GM12801 (cell line): ENCODE data around the gene LPIN2.

Source experiments
- TF ChIP-seq, protein P1 (sequence below): IDR thresholded peaks from one replicate; pipeline ENCODE4 v1.5.1; 2011; ENCODE audit warnings: control low read depth; ENCODE audit not compliant: insufficient read length; ENCODE audit errors: extremely low read depth

LPIN2 gene

DNA sequence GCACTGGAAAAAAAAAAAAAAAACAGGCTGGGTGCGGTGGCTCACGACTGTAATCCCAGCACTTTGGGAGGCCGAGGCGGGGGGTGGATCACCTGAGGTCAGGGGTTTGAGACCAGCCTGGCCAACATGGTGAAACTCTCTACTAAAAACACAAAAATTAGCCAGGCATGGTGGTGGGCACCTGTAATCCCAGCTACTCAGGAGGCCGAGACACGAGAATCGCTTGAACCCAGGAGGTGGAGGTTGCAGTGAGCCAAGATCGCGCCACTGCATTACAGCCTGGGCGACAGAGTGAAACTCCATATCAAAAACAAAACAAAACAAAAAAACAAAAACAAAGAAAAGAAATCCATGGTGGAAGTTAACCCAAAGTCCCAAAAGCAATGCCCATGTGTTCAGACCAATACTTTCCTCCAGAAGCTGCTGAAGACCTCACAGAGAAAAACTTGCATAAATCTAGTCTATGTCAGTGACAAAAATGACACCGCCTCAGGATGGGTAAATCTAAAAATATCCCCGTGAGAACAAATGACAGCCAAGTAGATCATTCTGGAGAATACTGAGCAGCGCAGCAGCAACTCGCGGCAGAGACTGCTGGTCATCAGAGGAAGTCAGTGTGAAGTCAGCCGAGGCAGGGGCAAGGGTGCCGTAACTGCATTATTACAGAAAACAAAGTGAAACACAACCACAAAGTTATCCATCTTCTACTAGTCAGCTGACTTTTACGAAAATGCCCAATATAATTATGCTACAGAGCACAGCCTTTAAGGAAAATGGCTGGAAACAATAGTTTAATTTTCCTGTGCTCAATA, 41.0 kb downstream of the LPIN2 start:
- TF ChIP-seq, protein P1, sequence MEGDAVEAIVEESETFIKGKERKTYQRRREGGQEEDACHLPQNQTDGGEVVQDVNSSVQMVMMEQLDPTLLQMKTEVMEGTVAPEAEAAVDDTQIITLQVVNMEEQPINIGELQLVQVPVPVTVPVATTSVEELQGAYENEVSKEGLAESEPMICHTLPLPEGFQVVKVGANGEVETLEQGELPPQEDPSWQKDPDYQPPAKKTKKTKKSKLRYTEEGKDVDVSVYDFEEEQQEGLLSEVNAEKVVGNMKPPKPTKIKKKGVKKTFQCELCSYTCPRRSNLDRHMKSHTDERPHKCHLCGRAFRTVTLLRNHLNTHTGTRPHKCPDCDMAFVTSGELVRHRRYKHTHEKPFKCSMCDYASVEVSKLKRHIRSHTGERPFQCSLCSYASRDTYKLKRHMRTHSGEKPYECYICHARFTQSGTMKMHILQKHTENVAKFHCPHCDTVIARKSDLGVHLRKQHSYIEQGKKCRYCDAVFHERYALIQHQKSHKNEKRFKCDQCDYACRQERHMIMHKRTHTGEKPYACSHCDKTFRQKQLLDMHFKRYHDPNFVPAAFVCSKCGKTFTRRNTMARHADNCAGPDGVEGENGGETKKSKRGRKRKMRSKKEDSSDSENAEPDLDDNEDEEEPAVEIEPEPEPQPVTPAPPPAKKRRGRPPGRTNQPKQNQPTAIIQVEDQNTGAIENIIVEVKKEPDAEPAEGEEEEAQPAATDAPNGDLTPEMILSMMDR, result no peak

DNA sequence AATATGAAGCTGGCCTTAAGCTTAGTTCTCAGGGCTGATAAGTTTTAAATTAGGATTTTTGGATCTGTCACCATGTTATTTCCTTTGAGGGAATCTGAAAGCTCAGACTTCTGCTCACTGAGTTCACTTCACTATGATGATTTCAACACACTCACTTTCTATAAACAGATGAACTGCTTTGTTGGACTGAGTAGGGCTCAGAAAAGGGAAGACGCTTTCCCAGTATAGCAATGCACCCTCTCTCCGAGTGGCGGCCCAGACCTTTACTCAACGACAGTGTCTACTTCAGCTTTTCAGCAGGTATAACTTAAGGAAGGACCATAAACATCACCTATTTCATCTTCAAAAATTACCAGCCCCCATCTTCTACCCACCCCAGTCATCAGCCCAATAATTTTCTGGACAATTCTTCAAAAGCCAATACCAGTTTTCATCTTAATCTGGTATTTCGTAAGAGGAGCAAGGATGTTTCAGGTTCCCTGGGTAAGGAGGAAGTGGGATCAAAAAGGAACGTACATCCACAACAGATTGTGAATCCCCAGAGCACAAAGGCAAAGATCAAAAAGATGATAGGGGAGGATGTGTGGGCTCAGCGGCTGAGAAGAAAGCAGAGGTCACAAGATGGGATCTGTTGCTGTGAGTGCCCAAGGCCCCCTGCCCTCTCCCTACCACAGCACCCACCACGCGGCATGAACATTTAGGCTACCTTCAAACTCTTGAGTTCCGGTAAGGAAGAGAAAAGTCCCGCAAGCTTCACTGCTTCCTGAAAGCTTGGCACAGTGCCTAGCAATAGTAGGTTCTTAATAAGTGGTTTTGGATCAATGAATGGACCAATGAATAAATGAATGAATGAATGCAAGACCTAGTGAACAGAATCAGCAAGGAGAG, 41.9 kb downstream of the LPIN2 start:
- TF ChIP-seq, protein P1, result no peak

DNA sequence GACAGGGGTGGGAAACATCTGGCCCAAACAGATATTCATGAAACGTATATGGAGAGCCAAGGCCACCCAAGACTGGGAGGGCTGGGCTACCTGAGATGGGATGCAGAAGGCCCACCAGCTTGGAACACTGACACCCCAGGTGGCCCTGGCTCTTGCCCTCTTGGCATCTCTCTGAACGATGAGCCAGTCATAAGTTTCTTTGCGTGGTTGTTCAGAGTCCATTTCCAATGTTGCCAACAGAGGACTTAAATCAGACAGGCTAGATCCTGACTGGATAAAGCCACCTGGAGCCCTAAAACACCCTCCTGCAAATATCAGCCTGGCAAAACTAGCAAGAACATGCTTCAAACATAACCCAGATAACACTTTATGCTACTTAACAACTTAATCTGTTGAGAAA, 42.6 kb downstream of the LPIN2 start:
- TF ChIP-seq, protein P1, result no peak

DNA sequence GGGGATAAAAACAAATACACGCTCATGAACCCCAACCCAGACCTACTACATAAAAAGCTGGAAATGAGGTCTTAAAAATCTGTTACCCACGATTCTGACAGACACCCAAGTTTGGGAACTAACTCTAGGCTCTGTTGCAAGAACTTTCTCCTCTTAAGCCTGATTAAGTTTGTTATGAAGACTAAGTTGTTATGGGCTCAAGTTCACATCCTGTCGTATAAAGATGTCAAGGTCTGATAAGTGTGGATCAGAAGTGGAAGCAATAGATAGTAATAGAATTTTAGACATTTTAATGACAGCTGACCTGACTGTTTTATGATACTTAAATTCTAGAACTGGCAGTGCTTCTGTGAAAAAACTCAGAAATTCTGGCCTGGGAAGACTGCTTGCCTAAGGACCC, 43.2 kb downstream of the LPIN2 start:
- TF ChIP-seq, protein P1, result no peak

DNA sequence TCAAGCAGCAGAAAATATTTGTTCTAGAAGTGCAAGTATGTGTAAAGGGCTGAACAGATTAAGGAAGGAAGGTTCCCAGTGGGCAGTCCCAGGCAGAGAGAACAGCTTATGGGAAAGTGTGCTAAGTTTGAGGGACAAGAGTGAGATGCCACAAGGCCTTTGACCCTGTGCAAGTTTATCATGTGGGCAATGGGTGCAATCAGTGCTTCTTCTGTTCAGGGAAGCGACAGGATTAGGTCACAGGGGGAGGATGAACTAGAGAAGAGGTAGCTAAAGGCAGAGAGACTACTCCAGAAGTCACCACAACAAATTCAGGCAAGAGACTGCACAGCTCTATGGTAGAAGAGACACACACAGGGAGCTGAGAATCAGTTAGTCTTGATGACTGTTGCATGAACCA, 44.3 kb downstream of the LPIN2 start:
- TF ChIP-seq, protein P1, result no peak

DNA sequence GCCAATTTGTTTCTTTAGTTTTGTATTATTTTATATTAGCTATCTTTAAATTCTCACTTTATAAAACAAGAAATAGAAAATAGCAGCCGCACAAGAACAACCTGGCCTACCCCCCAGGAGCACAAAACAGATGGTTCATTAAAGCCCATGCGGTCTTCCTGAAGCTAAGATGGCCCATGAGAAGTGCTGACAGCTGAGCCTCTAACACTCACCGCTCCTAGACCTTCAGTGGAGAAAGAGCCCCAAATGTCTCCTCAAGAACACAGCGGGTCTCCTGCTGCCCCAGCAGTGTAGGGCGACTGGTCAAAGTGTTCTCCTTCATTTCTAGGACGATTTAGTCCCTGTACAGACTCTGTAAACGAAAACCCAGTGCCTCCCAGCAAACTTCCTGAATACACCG, 45.1 kb downstream of the LPIN2 start:
- TF ChIP-seq, protein P1, result no peak

DNA sequence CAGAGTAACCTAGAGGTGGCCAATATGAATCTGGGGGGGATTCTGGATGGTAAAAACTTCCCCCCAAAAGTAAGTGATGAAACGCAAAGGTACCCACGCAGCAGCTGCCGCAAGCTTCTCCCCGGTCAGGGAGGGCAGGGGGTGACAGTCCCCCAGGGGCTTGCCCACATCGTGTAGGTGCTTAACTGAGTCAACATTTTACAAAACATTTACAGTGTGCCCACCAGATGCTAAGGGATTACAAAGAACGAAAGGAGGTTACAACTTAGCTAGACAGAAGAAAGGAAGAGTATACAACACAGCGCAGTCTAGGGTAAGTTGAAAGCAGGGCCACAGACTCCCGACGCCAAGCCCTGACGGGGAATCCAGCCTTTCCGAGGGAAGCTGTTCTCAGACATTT, 45.6 kb downstream of the LPIN2 start:
- TF ChIP-seq, protein P1, result no peak
